Stimulated activated naive CD4-positive, alpha-beta T cell treated with Interleukin-2 at 50 U/mL for 16 hours (primary cell): Measurements from ENCODE around the gene TMEM134.

Source experiments
- DNase-seq: peaks from one replicate; lab custom pipeline; 2025; lab: John Stamatoyannopoulos, UW

Gene TMEM134

DNA sequence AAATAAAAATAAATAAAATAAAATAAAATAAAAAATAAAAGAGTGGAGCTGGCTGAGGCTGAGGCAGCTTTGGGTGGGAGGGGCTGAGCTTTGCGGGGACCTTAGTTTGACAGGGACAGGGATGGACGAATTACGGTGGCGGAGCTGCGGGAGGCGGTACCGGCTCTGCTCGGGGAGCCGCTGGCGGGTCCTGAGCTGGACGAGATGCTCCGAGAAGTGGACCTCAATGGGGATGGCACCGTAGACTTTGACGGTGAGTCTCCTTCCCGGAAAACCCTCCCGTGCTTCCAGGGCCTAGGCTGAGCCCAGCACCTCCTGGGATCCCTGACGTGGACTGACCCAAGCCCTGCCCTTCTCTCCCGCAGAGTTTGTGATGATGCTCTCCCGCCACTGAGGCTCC is 10.8 kb downstream of the TMEM134 start:
- DNase-seq = no peak

DNA sequence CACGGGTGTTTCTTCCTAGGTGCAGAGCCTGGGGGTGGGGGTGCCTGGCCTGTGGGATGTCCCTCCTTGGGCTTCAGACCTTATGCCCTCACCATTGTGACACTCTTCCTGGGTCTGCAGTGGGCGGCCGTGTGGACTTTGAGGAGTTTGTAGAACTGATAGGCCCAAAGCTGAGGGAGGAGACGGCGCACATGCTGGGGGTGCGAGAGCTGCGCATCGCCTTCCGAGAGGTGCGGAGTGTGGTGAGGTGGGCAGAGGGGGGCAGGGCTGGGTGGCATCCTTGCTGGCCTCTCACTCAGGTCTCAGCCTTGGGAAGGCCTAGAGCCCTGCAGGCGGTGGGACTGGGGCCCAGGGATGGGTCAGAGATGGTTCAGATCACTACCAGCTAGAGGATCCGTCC is 11.6 kb downstream of the TMEM134 start:
- DNase-seq = no peak

DNA sequence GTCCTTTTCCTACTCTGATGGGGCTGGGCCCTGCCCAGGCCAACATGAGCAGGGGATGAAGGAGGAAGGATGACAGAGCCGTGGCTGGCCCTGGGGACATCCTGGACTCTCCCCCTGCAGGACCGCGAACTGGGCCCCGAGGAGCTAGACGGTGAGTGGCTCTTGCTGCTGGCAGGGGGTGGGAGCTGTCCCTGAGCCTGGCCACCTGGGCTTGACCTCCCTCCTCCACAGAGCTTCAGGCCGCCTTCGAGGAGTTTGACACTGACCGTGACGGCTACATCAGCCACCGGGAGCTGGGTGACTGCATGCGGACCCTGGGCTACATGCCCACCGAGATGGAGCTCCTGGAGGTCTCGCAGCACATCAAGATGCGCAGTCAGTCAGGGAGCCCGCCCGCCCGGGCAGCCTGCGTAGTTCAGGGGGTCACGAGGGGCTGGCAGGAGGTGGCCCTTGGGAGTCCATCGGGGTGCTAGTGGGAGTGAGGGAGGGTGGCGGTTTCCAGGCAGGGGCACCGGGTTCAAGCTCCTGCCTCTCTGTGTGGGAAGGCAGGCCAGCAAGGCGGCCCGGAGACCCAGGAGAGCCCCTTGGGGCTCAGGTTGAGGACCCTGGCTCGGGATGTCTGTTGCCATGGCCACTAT is 12.9 kb downstream of the TMEM134 start:
- no peak for DNase-seq

DNA sequence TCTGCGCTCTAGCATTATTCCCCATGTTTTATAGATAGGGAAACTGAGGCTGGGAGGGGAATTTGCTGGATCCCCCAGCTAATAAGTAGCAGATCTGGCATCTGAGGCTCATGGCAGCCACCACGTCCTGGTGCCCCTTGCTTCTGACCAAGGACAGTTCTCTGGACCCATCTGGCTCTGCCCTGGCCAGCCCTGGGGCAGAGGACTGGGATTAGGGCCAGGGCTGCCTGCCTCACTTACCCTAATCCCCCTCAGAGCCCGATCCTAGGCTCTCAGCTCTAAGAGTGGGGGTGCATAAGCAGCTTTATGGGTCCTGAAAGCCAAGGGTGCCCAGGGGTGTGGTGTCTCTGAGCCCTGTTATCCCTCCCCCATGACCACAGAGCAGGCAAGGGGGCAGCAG is 14.0 kb downstream of the TMEM134 start, which contains the start of gene CABP4:
Gene CABP4 (plus strand): TSS at position 301 of the 400 bp plus-strand sequence. CDS start 70 bp downstream, at position 371.
- DNase-seq = no peak

DNA sequence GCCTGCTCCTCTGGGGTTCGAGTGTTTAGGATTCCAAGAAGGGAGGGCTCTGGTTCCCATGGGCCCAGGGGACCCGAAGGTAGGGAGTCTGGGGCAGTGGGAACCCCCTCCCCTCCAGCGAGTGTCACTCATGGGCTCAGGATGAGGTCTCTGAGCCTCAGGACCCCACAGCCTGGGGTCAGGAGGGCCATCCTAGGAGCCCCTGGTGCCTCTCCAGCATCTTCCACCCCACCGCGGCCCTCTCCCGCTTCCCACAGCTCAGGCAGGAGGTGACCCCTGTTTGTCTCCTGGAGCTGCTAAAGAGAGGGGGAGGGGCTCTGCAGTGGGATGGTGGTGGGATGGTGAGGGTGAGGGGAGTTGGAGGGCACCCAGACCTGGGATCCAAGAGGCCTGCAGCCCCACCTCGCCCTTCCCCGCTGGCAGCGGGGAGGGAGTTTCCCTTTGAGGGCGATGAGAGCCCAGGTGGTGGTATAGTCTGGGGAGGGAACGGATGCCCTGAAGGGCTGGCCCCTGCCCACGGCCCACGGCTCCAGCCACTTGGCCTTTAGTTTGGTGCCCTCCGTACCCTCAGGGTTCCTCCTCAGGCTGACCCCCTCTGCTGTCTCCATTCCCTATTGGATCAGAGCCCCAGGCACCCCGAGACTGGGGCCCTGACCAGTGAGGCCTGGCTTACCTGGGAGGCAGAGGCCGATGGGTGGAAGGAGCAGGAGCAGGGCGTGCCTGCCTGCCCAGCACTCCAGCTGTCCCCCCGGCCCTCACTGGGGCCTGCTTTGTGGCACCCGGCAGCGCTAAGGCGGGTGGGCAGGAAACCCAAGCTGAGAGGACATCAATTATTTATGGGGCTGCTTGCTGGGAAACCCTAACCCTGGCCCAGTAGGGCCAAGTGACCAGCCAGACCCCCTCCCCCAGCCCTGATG is 15.0 kb downstream of the TMEM134 start:
- DNase-seq = no peak

DNA sequence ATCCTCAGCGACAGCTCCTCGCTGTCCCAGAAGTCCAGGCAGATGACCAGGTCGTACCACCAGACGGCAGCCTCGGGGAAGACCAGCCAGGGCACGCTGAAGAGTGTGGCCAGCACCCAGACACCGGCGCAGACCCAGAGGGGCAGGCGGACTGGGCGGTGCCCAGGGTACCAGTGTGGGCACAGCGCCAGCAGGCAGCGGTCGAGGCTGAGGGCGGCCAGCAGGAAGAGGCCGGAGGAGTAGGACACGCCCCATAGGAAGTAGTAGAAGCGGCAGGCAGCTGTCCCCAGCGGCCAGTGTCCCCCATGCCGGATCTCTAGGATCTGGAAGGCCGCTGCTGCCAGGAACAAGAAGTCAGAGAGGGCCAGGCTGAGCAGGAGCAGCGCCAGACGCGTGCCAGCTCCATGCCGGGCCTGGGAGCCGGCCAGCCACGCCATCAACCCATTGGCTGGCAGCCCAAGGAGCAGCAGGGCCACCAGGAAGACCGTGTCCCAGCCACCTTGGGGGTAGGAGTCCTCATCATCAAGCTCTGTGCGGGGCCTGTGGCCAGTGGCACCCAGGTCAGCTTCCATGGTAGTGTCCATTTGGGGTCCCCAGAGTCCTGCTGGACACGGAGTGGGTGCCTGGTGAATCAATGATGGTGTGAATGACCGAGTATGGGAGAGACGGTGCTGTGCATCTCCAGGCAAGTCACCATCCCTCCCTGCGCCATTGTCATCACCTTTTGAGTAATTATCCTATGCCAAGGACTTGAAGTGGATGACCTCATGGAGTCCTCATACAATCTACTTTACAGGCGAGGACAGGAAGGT is 16.7 kb downstream of the TMEM134 start, which contains the start of gene GPR152:
Gene GPR152 (minus strand): TSS at position 589 of the 812 bp plus-strand sequence. CDS start 5 bp downstream, at position 584.
- DNase-seq = no peak

DNA sequence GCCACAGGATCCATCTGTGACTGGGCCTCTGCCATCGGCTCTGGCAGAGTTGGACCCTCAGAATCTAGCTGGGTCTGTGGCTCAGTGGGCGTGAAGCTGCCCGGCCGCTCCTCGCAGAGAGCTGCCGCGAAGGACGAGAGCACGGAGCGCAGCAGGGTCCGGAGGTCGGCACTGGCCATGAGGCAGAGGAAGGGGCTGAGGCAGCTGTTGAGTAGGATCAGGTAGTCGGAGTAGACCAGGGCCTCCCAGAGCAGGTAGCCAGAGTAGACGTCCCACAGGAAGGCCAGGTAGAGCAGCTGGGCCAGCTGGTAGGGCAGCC is 17.4 kb downstream of the TMEM134 start:
- no peak for DNase-seq

DNA sequence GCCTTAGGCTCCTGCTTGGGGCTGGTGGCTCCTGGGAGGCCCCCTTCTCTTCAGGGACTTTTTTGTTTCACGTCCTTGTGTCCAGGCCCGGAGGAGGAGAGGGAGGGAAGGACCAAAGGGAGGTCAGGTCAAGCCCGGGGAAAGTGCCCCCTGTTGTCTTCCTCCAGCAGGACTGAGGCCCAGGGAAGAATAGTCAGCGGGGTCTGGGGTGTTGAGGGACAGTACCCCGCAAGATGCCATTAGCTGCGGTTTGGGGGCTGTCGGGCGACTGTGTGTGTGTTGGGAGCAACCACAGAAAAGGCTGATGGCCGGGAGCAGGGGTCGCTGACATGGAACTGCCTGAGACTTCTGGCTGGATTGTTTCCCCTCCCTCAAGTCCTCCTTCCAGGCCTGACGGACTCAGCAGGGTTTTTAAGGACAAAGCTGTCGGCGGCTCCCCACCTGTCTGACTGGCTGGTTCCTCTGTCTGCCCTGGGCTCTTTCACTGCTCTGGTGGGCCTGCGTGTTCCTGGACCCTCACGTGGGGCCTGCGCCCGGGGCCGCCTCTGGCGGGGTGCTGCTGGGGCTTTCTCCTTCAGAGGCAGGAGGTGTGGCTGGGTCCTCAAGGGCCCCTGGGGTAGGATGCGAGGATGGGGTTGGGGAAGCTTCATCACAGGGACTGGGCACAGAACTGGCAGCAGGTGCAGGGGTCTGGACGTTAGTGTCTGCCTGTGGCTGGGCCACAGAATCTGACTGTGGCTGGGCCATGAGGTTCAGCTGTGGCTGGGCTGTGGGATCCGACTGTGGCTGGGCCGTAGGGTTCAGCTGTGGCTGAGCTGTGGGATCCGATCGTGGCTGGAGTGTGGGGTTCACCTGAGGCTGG is 18.0 kb downstream of the TMEM134 start:
- no peak for DNase-seq

DNA sequence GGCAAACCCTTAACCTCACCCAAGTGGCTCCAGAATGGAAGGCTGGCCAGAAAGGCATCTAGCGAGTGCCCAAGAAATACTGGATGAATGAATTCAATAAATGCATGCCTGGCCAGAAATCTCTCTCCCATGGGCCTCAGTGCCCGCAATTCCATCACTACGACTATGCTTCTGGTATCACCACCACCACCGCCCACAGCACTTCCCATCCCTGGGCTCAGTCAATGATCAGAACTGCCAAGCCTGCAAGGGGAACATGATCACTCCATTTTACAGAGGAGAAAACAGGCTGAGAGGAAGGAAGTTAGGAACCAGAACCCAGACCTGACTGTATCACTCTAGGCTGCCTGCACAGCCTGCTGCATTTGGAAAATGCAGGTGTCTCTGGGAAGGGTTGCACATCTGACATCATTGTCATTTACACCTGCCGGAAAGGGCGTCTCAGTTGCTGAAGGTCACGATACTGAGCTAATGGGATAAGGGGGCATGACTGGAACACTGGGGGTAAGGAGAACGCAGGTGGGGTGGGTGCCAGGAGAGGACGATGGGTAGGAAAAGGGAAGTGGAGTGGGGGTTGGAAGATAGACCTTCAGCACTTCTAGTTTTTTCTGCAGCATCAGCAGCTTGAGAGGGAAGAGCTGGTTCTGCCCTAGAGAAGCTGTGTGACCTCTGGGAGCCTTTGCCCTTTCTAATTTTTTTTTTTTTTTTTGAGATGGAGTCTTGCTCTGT is 19.8 kb downstream of the TMEM134 start:
- no peak for DNase-seq

DNA sequence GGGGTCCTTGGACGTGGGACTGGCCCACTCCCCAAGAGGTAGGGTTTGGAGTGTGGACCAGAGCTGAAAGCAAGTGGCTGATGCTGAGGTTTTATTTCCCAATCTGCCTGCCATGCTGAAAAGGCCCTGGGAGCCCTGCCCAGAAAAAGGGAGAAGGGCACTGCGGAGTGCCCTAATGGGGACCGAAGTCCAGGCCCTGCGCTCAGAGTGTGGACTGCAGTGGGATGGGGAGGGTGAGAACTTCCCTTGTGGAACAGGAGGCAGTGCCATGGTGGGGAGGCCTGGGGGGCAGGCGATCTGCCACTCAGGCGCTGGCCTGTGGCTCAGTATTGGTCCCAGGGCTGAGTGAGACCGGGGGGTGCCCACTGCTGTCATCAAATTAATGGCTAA is 20.8 kb downstream of the TMEM134 start:
- no peak for DNase-seq

DNA sequence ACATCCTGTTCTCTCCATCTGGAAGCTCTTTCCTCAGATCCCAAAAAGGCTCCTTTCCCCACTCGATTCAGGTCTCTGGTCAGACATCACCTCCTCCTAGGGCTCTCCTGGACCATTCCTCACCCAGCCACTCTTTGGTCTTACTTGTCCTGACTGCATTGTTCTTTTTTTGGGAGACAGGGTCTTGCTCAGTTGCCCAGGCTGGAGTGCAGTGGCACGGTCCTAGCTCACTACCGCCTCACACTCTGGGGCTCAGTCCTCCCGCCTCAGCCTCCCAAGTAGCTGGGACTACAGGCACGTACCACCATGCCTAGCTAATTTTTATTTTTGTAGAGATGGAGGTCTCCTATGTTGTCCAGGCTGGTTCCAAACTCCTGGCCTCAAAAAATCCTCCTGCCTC is 23.5 kb downstream of the TMEM134 start:
- DNase-seq = no peak

DNA sequence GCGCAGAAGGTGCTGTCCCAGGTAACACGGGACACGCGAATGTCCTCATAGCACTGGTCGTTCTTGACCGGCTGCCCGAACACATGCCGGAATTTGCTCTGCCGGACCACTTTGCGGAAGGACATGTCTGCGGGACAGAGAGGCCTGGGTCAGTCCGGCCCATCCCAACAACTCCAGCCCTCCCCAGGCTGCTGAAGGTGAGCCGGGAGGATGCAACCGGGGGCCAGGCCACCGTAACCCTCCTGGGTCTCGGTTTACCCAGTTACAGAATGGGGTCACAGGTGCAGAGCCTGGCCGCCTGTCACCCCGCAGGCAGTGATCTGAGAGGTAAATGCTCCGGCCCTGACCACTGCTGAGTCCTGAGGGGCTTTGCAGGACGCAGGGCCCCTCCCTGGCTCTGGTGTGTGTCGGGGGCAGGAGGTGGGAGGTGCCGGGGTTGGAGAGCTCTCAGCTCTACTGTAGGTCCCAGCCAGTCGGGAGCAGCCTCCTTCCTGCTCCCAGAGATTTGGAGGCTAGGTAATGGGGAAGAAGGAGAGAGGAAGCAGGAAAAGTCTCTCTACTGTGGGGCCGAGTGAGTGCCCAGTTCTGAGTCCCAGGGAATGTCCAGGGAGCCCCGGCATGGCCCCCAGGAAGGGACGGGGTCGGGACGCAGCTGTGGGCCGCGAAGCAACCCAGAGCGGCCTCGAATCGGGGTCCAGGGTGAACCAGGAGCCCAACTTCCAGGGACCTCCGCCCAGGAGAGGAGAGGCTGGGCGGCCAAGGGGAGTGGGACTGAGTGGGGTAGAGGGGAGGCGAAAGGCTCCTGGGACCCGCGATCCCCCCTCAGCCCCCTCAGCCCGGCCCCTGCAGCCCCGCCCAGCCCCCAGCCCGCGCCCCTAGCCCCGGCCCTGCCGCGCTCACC is 26.3 kb downstream of the TMEM134 start:
- DNase-seq = no peak

DNA sequence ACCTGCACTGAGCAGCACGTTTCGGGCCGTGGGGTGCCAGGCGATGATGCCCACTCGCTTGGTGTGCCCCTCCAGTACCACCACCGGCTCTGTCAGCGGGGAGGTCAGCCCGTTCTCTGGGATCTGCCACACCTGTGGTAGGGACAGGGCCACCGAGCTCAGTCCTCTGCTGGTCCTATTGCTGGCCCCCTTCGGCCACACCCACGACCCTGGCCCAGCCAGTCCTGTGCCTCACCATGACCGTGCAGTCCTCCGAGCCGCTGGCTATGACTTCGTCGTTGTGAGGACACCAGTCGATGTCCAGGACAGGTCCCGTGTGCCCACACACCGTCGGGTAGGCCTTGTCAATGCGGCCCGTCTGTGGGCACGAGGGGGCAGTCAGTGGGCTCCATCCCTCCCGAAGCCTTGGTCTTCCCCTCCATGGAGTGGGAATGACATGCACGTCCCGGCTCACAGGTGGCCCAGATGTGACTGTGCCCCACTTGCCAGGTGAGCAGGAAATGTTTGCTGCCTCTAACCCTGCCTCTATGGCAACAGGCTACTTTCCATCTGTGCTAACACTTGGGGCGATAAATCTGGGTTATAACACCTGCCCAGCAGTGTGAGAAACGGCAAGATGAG is 27.2 kb downstream of the TMEM134 start:
- no peak for DNase-seq

DNA sequence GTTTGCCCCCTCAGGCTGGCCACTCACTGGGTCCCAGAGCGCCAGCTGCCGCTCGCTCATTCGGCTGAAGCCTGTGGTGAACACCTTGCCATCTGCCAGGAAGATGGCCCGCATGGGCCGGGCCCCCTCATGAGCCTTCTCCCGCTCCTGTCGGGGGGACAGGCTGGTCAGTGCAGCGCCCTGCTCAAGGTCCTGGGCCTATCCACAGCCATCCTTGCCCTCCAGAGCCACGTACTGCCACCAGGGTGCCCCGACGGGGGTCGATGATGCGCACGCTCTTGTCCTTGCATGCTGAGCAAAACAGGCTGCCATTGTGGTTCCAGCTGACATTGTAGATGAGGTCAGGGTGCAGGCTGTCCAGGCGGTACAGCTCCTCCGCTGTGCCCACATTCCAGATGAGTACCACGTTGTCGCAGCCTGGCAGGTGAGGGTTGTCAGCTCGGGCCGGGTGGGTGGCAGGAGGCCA is 27.9 kb downstream of the TMEM134 start:
- DNase-seq = no peak

DNA sequence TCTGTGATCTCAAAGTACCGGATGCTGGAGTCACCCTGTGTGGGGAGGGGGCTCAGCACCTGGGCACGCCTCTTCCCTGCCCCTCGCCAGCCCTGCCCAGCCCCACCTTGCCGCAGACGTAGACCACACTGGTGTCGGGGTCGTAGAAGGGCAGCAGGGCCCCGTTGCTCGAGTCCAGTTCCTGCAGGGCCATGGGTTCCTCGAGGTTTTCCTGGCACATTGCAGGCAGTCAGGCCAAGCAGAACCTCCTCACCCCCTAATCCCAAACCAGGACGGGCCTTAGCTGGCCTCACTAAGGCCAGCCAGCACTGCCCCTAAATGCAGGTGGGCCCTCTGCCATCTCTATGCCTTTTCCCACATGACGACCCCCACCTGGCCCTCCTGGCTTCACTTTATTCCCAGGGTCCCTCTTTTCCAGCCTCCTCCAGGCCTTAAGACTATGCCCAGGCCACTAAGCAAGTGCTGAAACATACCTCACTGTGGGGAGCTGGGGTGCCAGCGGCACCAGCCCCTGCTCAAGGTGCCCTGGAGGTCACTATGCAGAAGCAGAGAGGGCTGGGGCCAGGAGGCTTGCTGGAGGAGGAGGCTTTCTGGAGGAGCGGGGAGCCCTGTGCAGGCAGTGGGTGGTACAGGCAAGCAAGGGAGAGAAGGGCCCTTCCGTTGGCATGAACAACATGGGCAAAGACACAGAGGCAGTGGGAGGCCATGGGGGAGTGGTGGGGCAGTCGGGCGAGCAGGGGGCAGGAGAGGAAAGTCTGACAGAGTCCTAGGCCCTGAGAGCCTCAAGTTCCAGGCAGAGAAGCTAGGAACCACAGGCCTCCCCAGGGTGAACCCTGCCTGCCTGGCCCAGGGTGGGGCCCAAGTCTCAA is 28.6 kb downstream of the TMEM134 start:
- no peak for DNase-seq

DNA sequence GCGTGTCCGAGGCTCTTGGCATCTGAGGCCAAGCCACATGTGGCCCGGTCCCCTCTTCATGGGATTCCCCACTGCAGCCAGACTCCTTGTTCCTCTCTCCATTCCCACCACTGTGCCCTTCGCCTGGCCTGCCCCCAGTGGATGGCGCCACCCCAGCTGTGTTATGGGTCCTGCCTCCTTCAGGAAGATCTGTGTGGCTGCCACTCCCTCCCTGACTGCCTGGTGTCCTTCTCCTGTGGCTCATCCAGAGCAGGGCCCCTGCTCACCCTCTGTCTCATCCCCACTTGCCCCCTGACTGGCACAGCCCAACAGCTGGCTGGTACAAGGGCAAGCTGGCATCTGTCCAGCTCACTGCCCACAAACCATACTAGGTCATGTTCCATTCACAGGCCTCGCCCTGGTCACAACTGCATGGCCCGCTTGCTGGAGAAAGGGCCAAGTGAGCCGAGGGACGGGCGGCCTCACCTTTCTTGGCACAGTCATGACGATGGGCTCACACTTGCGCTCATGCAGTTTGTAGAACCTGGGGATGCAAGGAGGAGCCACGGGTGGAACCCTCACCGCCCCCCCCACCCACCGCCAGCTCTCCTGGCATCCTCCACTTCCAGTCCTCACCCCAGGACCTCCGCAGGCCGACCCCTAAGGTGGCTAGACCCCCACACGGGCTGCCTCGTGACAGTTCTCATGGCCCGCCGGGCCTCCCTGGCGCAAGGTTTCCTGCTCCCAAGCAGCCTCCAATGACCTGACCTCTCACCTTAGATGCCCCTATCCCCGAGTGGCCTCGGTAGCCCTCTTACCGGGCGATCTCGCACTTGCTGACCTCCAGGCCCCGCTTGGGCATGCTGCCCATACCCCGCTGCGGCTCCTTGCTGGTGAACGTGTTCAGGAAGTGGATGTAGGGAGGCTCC is 29.5 kb downstream of the TMEM134 start:
- DNase-seq = peak; percentile 35
